Occipital lobe (tissue), 2 donors: ENCODE measurements around the gene MYO5B. TPM values are rescaled to one million over a fixed set of nuclear protein-coding genes. Genes with fewer than 3 reads are reported as not detected.

ENCODE experiments used
- DNase-seq: peaks from one replicate; lab custom pipeline; 2025; lab: John Stamatoyannopoulos, UW
- total RNA-seq: library from RNA; depleted of rRNA; stranded (reverse); fragments of >200 nt; gene quantifications from one replicate; pipeline ENCODE4 v1.2.3, GENCODE V29; 2014

The MYO5B gene
- total RNA-seq, 1 donor from 2014 or later: 30.7 TPM

GRCh38 chr18:50014606-50015005 lies 180.3 kb downstream of the MYO5B start:
- no peak for DNase-seq

GRCh38 chr18:50013363-50014138 lies 181.4 kb downstream of the MYO5B start:
- DNase-seq: no peak

GRCh38 chr18:50011813-50012435 lies 183.0 kb downstream of the MYO5B start:
- DNase-seq: no peak

- DNase-seq: no peak
These were observed 185.1 kb downstream of the MYO5B start for GRCh38 chr18:50009773-50010335.

- DNase-seq: no peak
These were observed 186.6 kb downstream of the MYO5B start for GRCh38 chr18:50008306-50008705.

GRCh38 chr18:50006470-50007046 lies 188.4 kb downstream of the MYO5B start:
- DNase-seq: no peak

GRCh38 chr18:50004013-50004412 lies 190.9 kb downstream of the MYO5B start:
- no peak for DNase-seq

- no peak for DNase-seq
These were observed 192.2 kb downstream of the MYO5B start for GRCh38 chr18:50002781-50003180.

GRCh38 chr18:50000227-50000626 lies 194.7 kb downstream of the MYO5B start:
- no peak for DNase-seq

- no peak for DNase-seq
These were observed 195.8 kb downstream of the MYO5B start for GRCh38 chr18:49999128-49999527.

- DNase-seq: no peak
These were observed 197.4 kb downstream of the MYO5B start for GRCh38 chr18:49997558-49997957.

- DNase-seq: no peak
These were observed 200.5 kb downstream of the MYO5B start for GRCh38 chr18:49994410-49994809.

GRCh38 chr18:49993299-49993698 lies 201.6 kb downstream of the MYO5B start:
- DNase-seq: no peak

GRCh38 chr18:49988733-49989132 lies 206.2 kb downstream of the MYO5B start:
- no peak for DNase-seq

GRCh38 chr18:49988101-49988500 lies 206.8 kb downstream of the MYO5B start:
- DNase-seq: no peak

GRCh38 chr18:49985236-49985635 lies 209.7 kb downstream of the MYO5B start:
- no peak for DNase-seq

GRCh38 chr18:49980896-49981295 lies 214.1 kb downstream of the MYO5B start:
- no peak for DNase-seq

- DNase-seq: no peak
These were observed 218.0 kb downstream of the MYO5B start for GRCh38 chr18:49976795-49977560.

- no peak for DNase-seq
These were observed 218.9 kb downstream of the MYO5B start for GRCh38 chr18:49976001-49976400.

- no peak for DNase-seq
These were observed 220.9 kb downstream of the MYO5B start for GRCh38 chr18:49974079-49974478.

GRCh38 chr18:49973592-49973991 lies 221.4 kb downstream of the MYO5B start:
- DNase-seq: no peak

GRCh38 chr18:49972535-49972934 lies 222.4 kb downstream of the MYO5B start:
- DNase-seq: no peak
